HepG2 (cell line): ENCODE data around the gene NHP2.

Experiments
- FOXP4 ChIP-seq: sonication (generic); formaldehyde crosslinking; IDR thresholded peaks from 2 replicates; pipeline ENCODE4 v1.4.0; 2020; ENCODE audit warnings: missing genetic modification reagents
- POLR2A ChIP-seq, 2 experiments: IDR thresholded peaks; 2 replicates each; pipeline ENCODE4 v1.6.1; 2011; ENCODE audit warnings: low read depth in 2 of 2, low read length in 2 of 2, mild to moderate bottlenecking in 1 of 2, moderate library complexity in 1 of 2; ENCODE audit not compliant: insufficient read depth in 1 of 2
- TAF15 ChIP-seq: fragments of 200-400 bp; formaldehyde crosslinking; IDR thresholded peaks from one replicate; pipeline ENCODE4 v1.6.1; 2018; ENCODE audit warnings: mild to moderate bottlenecking, low read depth, low read length; ENCODE audit not compliant: poor library complexity, severe bottlenecking

DNA sequence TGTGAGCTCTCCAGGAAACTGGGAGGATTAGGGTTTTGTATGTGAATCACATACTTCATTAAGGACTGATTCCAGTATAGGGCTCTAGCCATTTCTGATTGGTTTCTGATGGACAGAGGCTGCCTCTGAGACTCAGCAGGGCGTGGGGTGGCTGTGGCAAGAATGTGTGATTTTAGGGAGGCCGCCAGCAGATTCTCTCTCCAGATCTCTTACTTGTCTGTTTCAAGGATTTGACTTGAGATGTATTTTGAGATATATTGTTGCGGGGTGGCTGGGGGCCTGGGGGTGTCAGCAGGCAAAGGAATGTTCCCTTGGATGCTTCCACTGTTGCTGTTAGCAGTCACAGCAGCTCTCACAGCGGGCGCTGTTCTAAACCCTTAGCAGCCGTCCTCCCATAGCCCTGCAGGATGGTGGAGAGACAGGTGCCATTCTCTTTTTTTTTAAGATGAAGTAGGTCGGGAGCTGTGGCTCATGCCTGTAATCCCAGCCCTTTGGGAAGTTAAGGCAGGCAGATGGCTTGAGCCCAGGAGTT, 42.7 kb upstream of the NHP2 start:
- TF ChIP-seq POLR2A (IDR thresholded peaks at IDR 0.05; ENCODE audit: insufficient read depth in 1 of 2, low read depth in 2 of 2, low read length in 2 of 2) (no peak), FOXP4 (CRISPR knock-in tag) (no peak), TAF15 (no peak)
